Loucy (cell line): ENCODE measurements around the gene HEPACAM.
A peak's percentile ranks its signal among the peaks of the same experiment; 100 is the strongest.

Experiments
- H2AFZ ChIP-seq: fragments of 200-600 bp; sonication (generic); 2 replicates; pipeline ENCODE4 v1.6.0; 2016; ENCODE audit warnings: antibody characterized with exemption, mild to moderate bottlenecking, low read length, moderate library complexity
- H3F3A ChIP-seq: fragments of 200-600 bp; 2 replicates; pipeline ENCODE4 v1.6.0; 2016; ENCODE audit warnings: antibody characterized with exemption, low read depth, mild to moderate bottlenecking
- H3K27me3 ChIP-seq: fragments of 200-600 bp; sonication (generic); 2 replicates; pipeline ENCODE4 v1.6.1; 2014; ENCODE audit warnings: low read length, mild to moderate bottlenecking; ENCODE audit not compliant: insufficient read depth, poor library complexity, severe bottlenecking
- H3K36me3 ChIP-seq: fragments of 200-600 bp; sonication (generic); 2 replicates; pipeline ENCODE4 v1.6.1; 2016; ENCODE audit warnings: low read length; ENCODE audit not compliant: insufficient read depth
- H3K4me1 ChIP-seq: fragments of 200-600 bp; sonication (generic); 2 replicates; pipeline ENCODE4 v1.5.1; 2014; ENCODE audit warnings: low read length, mild to moderate bottlenecking; ENCODE audit not compliant: insufficient read depth, poor library complexity, severe bottlenecking
- H3K4me2 ChIP-seq: fragments of 200-600 bp; sonication (generic); 2 replicates; pipeline ENCODE4 v1.6.0; 2014; ENCODE audit warnings: antibody characterized with exemption, low read length, low read depth, mild to moderate bottlenecking; ENCODE audit not compliant: poor library complexity, severe bottlenecking
- H3K4me3 ChIP-seq: fragments of 200-600 bp; sonication (generic); 2 replicates; pipeline ENCODE4 v1.5.1; 2014; ENCODE audit warnings: low read length, mild to moderate bottlenecking, mixed read lengths; ENCODE audit not compliant: poor library complexity, severe bottlenecking
- H3K79me2 ChIP-seq: fragments of 200-600 bp; sonication (generic); 2 replicates; pipeline ENCODE4 v1.6.1; 2014; ENCODE audit warnings: low read length; ENCODE audit not compliant: insufficient read depth
- H3K9ac ChIP-seq: fragments of 200-600 bp; sonication (generic); 2 replicates; pipeline ENCODE4 v1.6.0; 2014; ENCODE audit warnings: mild to moderate bottlenecking, low read depth, low read length, moderate library complexity; ENCODE audit not compliant: poor library complexity, severe bottlenecking
- H3K9me2 ChIP-seq: fragments of 200-600 bp; sonication (generic); replicated peaks from 2 replicates; pipeline ENCODE4 v1.6.1; 2016; ENCODE audit warnings: low read depth, low read length, mixed read lengths
- H3K9me3 ChIP-seq: fragments of 200-600 bp; sonication (generic); 2 replicates; pipeline ENCODE4 v1.6.1; 2014; ENCODE audit warnings: mild to moderate bottlenecking, antibody characterized with exemption, low read length, low read depth; ENCODE audit not compliant: insufficient read depth
- H4K20me1 ChIP-seq: fragments of 200-600 bp; sonication (generic); 2 replicates; pipeline ENCODE4 v1.6.0; 2014; ENCODE audit warnings: antibody characterized with exemption, low read length, mild to moderate bottlenecking; ENCODE audit not compliant: insufficient read depth, poor library complexity, severe bottlenecking
- EZH2phosphoT487 ChIP-seq: fragments of 200-600 bp; IDR thresholded peaks from 2 replicates; pipeline ENCODE4 v1.6.1; 2018; ENCODE audit warnings: antibody characterized with exemption, mild to moderate bottlenecking, moderate library complexity, borderline replicate concordance
- TF ChIP-seq, protein P1 (sequence below): fragments of 200-600 bp; sonication (generic); conservative IDR thresholded peaks from 2 replicates; pipeline ENCODE4 v1.5.1; 2014; ENCODE audit warnings: mild to moderate bottlenecking, antibody characterized with exemption, low read length

Gene HEPACAM

DNA sequence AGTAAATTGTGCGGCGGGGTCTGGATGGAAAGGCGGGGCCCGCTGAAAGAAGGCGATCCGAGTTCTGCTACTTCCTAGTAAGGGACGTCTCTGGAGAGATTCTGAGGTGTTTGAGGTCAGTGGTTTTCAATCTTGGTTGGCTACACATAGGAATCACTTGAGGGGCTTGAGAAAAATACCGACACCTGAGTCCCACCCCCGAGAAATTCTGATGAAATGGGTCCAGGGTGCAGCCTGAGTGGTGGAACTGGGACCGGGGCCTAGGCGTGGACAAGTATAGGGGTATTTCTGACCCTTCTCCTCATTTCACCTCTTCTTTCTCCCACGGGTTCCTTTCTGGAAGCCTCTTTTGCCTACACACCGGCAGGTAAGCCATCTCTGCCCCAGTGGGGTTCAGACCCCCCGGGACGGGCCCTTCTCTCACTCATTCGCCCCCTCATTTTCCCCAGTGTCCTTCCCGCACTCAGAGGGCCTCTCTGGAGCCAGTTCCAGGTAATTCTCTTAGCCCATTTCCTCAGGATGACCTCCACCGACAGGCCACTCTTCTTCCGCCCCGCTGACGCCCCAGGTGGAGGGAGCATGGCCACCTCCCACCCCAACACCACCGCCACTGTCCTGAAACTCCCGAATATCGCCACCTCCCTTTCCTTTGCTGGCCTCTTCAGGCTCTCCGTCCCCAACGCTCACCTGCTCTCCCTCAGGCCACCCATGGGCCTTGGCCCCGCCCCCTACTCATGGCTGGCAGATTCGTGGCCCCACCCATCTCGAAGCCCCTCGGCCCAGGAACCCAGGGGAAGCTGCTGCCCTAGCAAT, 58.8 kb downstream of the HEPACAM start:
- H3K9ac ChIP-seq: peak overlapping the region; percentile 65
- H3K79me2 ChIP-seq: no peaks in the 10 kb centered on the region
- H3K4me3 ChIP-seq: peak overlapping the region; percentile 74
- H3K36me3 ChIP-seq: no peaks in the 10 kb centered on the region
- no peaks in the 10 kb centered on the region for H4K20me1 ChIP-seq
- no peak for TF ChIP-seq EZH2phosphoT487
- no peaks in the 10 kb centered on the region for H3K27me3 ChIP-seq
- H2AFZ ChIP-seq: peak overlapping the region; percentile 83
- H3K9me3 ChIP-seq: no peaks in the 10 kb centered on the region
- peak overlapping the region; percentile 85 for H3K4me2 ChIP-seq
- H3K4me1 ChIP-seq: peaks cover 21% of the 10 kb centered on the region
- H3F3A ChIP-seq: no peaks in the 10 kb centered on the region
- no peaks in the 10 kb centered on the region for H3K9me2 ChIP-seq

DNA sequence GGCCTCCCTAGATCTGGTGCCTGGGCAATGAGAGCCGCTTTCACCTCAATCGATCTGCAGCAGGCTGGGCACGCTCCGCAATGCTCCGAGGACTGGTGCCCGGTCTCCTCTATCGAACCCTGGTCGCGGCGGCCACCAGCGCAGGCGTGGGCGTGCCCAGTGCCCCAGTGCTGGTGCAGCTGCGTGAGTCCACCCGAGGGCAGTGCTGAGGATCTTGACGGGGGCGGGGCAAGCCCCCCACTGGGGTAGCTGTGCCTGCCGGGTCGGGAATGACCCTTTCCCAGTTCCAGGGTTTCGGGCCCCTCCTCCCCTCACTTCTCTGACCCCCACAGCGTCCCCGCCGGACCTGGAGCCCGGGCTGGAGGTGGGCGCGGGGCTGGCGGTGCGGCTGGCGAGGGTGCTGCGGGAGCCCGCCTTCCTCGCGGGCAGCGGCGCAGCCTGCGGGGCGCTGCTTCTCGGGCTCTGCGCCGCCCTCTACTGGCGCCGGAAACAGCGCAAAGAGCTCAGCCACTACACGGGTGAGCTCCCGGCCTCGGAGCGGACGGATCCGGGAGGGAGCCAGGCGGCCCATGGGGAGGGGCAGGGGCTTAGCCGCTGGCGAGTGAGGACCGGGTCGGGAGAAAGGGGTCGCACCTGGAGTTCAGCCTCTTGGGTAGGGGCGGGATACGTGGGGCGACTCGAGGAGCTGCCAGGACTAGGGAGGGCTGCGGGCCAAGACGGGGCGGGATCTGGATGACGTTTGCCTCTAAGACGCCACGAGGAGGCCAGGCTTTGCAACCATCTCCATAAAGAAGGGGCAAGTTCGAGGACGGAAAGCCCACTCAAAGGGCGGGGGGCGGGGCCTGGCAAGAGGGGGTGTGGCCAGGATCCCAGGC, 59.7 kb downstream of the HEPACAM start:
- Histone ChIP-seq H3K36me3 (no peaks in the 10 kb centered on the region), H3K4me2 (peak overlapping the region; percentile 85), H3K4me3 (peak overlapping the region; percentile 74), H4K20me1 (no peaks in the 10 kb centered on the region), H3K79me2 (no peaks in the 10 kb centered on the region), H3F3A (no peaks in the 10 kb centered on the region), H2AFZ (peak overlapping the region; percentile 83), H3K9me2 (no peaks in the 10 kb centered on the region), H3K27me3 (no peaks in the 10 kb centered on the region), H3K9ac (peak overlapping the region; percentile 65), H3K9me3 (no peaks in the 10 kb centered on the region), H3K4me1 (peaks cover 21% of the 10 kb centered on the region)
- TF ChIP-seq, protein P1, sequence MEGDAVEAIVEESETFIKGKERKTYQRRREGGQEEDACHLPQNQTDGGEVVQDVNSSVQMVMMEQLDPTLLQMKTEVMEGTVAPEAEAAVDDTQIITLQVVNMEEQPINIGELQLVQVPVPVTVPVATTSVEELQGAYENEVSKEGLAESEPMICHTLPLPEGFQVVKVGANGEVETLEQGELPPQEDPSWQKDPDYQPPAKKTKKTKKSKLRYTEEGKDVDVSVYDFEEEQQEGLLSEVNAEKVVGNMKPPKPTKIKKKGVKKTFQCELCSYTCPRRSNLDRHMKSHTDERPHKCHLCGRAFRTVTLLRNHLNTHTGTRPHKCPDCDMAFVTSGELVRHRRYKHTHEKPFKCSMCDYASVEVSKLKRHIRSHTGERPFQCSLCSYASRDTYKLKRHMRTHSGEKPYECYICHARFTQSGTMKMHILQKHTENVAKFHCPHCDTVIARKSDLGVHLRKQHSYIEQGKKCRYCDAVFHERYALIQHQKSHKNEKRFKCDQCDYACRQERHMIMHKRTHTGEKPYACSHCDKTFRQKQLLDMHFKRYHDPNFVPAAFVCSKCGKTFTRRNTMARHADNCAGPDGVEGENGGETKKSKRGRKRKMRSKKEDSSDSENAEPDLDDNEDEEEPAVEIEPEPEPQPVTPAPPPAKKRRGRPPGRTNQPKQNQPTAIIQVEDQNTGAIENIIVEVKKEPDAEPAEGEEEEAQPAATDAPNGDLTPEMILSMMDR: peak; percentile 55
- no peak for TF ChIP-seq EZH2phosphoT487

DNA sequence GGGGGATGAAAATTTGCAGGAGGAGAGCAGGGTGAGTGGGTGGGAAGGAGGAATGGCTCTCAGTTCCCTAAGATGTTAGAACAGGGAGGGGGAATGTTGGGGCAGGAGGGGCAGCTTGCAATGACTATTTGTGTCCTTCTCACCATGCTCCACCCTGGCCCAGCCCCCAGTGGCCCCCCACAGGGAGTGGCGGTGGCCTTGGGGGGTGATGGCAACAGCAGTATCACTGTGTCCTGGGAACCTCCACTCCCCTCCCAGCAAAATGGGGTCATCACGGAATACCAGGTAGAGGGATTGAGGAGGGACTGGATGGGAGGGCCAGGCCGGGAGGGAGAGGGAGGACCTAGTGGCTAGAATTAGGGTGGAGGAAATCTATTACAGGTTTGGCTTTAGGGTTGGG, 60.4 kb downstream of the HEPACAM start:
- Histone ChIP-seq H2AFZ (peak overlapping the region; percentile 83; the same call in 1 of the 2 replicates), H3F3A (no peaks in the 10 kb centered on the region), H3K9me2 (no peaks in the 10 kb centered on the region), H3K4me2 (peak overlapping the region; percentile 85), H3K36me3 (no peaks in the 10 kb centered on the region), H3K27me3 (no peaks in the 10 kb centered on the region), H3K9ac (peak overlapping the region; percentile 65), H3K4me1 (peaks cover 21% of the 10 kb centered on the region), H3K9me3 (no peaks in the 10 kb centered on the region), H3K4me3 (peak overlapping the region; percentile 74), H3K79me2 (no peaks in the 10 kb centered on the region), H4K20me1 (no peaks in the 10 kb centered on the region)
- TF ChIP-seq EZH2phosphoT487: no peak
- TF ChIP-seq, protein P1: no peak
